Fibroblast of lung (primary cell): Measurements from ENCODE around the gene WSB2. TPM values are rescaled to one million over a fixed set of nuclear protein-coding genes. Genes with fewer than 3 reads are reported as not detected.

Source experiments
- DNase-seq, 2 donors: peaks; one replicate each; pipeline versions ENCODE4 v3.0.0 to v3.0.0-alpha.2; 2010; ENCODE audit warnings: low read depth in 2 of 2
- H2AFZ ChIP-seq: 2 replicates; pipeline ENCODE4 v1.5.1; 2012; ENCODE audit warnings: low read length, control low read depth, inconsistent platforms
- H3K27ac ChIP-seq: 2 replicates; pipeline ENCODE4 v1.5.1; 2011; ENCODE audit warnings: low read length, control low read depth; ENCODE audit not compliant: insufficient read depth
- H3K27me3 ChIP-seq: 2 replicates; pipeline ENCODE4 v1.5.1; 2011; ENCODE audit warnings: mild to moderate bottlenecking, low read length; ENCODE audit not compliant: control insufficient read depth, insufficient read depth
- H3K36me3 ChIP-seq: 2 replicates; pipeline ENCODE4 v1.5.1; 2011; ENCODE audit warnings: low read length; ENCODE audit not compliant: control insufficient read depth, insufficient read depth
- H3K4me1 ChIP-seq: 2 replicates; pipeline ENCODE4 v1.5.1; 2011; ENCODE audit warnings: low read length; ENCODE audit not compliant: control insufficient read depth, insufficient read depth; ENCODE audit errors: extremely low read depth
- H3K4me2 ChIP-seq: 2 replicates; pipeline ENCODE4 v1.5.1; 2011; ENCODE audit warnings: low read length, control low read depth; ENCODE audit not compliant: insufficient read depth; ENCODE audit errors: extremely low read depth
- H3K4me3 ChIP-seq, 4 experiments: fragments of 200-600 bp in 1 of 4; sonication (generic) in 1 of 4; replicated peaks in 1 of 4; 2 replicates each; pipeline ENCODE4 v1.5.1; 2011 to 2016; ENCODE audit warnings: low read length in 4 of 4, low read depth in 3 of 4, mild to moderate bottlenecking in 3 of 4, control low read depth in 2 of 4, inconsistent platforms in 1 of 4, mixed read lengths in 1 of 4; ENCODE audit not compliant: insufficient read depth in 1 of 4; ENCODE audit errors: control extremely low read depth in 1 of 4
- H3K79me2 ChIP-seq: 2 replicates; pipeline ENCODE4 v1.5.1; 2012; ENCODE audit warnings: mild to moderate bottlenecking, low read length, inconsistent platforms; ENCODE audit not compliant: control insufficient read depth, insufficient read depth
- H3K9ac ChIP-seq: 2 replicates; pipeline ENCODE4 v1.5.1; 2011; ENCODE audit warnings: mild to moderate bottlenecking, low read length, control low read depth; ENCODE audit not compliant: insufficient read depth
- H3K9me3 ChIP-seq: 2 replicates; pipeline ENCODE4 v1.5.1; 2012; ENCODE audit warnings: low read depth, low read length; ENCODE audit not compliant: control insufficient read depth, insufficient read depth
- H4K20me1 ChIP-seq: 2 replicates; pipeline ENCODE4 v1.5.1; 2011; ENCODE audit warnings: low read length; ENCODE audit not compliant: control insufficient read depth, insufficient read depth; ENCODE audit errors: extremely low read depth
- CTCF ChIP-seq, 2 donors: IDR thresholded peaks in 1 of 2; conservative IDR thresholded peaks in 1 of 2; 1 replicate in 1 of 2; 2 replicates in 1 of 2; pipeline ENCODE4 v1.5.1; 2011 to 2012; ENCODE audit warnings: low read length in 2 of 2, control low read depth in 1 of 2, inconsistent platforms in 1 of 2, low read depth in 1 of 2, mild to moderate bottlenecking in 1 of 2
- EZH2 ChIP-seq: IDR thresholded peaks from 2 replicates; pipeline ENCODE4 v1.5.1; 2012; ENCODE audit warnings: low read length, control low read depth, mild to moderate bottlenecking; ENCODE audit errors: missing control alignments
- polyA plus RNA-seq, 2 donors: library from polyadenylated mRNA; depleted of rRNA in 1 of 2; stranded (reverse) in 1 of 2; unstranded in 1 of 2; fragments of >200 nt; gene quantifications; 2 replicates each; pipeline ENCODE4 v1.2.1, GENCODE V29; 2011 to 2012; ENCODE audit warnings: missing spikeins in 1 of 2
- total RNA-seq: library from RNA; depleted of rRNA; stranded (reverse); fragments of >200 nt; gene quantifications from 2 replicates; pipeline ENCODE4 v1.2.1, GENCODE V29; 2014

The WSB2 gene
- total and polyA plus RNA-seq, 2 donors (not counting 1 experiment from before 2014, with no cell fraction given) = 118 to 122 TPM

- no peak overlapping the region for H3K4me2 ChIP-seq
- no peaks in the 10 kb centered on the region for H3K9me3 ChIP-seq
- H4K20me1 ChIP-seq = no peaks in the 10 kb centered on the region
- no peaks in the 10 kb centered on the region for H3K79me2 ChIP-seq
- H3K36me3 ChIP-seq = no peaks in the 10 kb centered on the region
- H2AFZ ChIP-seq = no peak overlapping the region
- H3K27me3 ChIP-seq = no peaks in the 10 kb centered on the region
- TF ChIP-seq EZH2 (no peak), CTCF (conservative IDR thresholded peaks at IDR 0.05 in 1 of 2, IDR thresholded peaks at IDR 0.05 in 1 of 2; ENCODE audit: low read depth in 1 of 2, low read length in 2 of 2) (no peak)
- H3K4me1 ChIP-seq = no peaks in the 10 kb centered on the region
- H3K4me3 ChIP-seq = no peak overlapping the region
- no peak for DNase-seq
- no peak overlapping the region for H3K27ac ChIP-seq
- no peak overlapping the region for H3K9ac ChIP-seq
These were observed 38.1 kb upstream of the WSB2 start for GRCh38 chr12:118098911-118099671.

- no peak for DNase-seq
- TF ChIP-seq EZH2 (no peak), CTCF (conservative IDR thresholded peaks at IDR 0.05 in 1 of 2, IDR thresholded peaks at IDR 0.05 in 1 of 2; ENCODE audit: low read depth in 1 of 2, low read length in 2 of 2) (no peak)
- Histone ChIP-seq H3K4me3 (no peak overlapping the region), H3K4me1 (no peaks in the 10 kb centered on the region), H3K27ac (no peak overlapping the region), H3K27me3 (no peaks in the 10 kb centered on the region), H3K36me3 (no peaks in the 10 kb centered on the region), H3K9ac (no peak overlapping the region), H3K9me3 (no peaks in the 10 kb centered on the region), H2AFZ (no peak overlapping the region), H3K4me2 (no peak overlapping the region), H3K79me2 (no peaks in the 10 kb centered on the region), H4K20me1 (no peaks in the 10 kb centered on the region)
These were observed 37.4 kb upstream of the WSB2 start for GRCh38 chr12:118098401-118098800.

- H3K9ac ChIP-seq = no peak overlapping the region
- no peak for DNase-seq
- H3K27ac ChIP-seq = no peak overlapping the region
- H4K20me1 ChIP-seq = no peaks in the 10 kb centered on the region
- no peaks in the 10 kb centered on the region for H3K4me1 ChIP-seq
- H3K9me3 ChIP-seq = no peaks in the 10 kb centered on the region
- no peak overlapping the region for H3K4me2 ChIP-seq
- no peaks in the 10 kb centered on the region for H3K79me2 ChIP-seq
- H3K4me3 ChIP-seq = no peak overlapping the region
- TF ChIP-seq EZH2 = no peak
- no peak for TF ChIP-seq CTCF (conservative IDR thresholded peaks at IDR 0.05 in 1 of 2, IDR thresholded peaks at IDR 0.05 in 1 of 2; ENCODE audit: low read depth in 1 of 2, low read length in 2 of 2)
- H3K36me3 ChIP-seq = no peaks in the 10 kb centered on the region
- no peaks in the 10 kb centered on the region for H3K27me3 ChIP-seq
- H2AFZ ChIP-seq = no peak overlapping the region
These were observed 33.1 kb upstream of the WSB2 start for GRCh38 chr12:118094039-118094438.
